GM18517 (cell line): ENCODE data around the gene SPOCK1.

Experiments used
- ATAC-seq: cut with Tn5 transposase; IDR thresholded peaks from one replicate; pipeline ENCODE4 v1.9.1; 2021; ENCODE audit warnings: mild to moderate bottlenecking, moderate library complexity; ENCODE audit not compliant: unreplicated experiment

SPOCK1 gene

GRCh38 chr5:137176126-137176525, 323.0 kb downstream of the SPOCK1 start:
- ATAC-seq, result no peak

DNA sequence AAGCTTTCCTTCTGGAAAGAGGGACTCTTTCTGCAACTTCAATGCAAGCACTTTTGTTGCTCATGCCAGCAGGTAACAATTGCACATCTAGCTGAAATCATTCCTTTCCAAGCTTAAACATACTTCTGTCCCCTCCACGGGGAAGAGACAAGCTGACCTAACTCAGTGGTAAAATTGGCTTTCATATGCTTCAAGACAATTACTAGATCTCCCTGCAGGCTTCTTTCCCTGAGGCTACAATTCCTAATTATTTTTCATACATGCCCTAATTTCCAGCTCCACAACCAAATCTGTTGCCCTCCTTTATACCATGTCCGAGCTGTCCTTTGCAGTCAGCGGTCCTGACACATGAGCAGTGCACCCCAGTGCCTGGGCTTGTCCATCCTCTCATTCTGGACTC, 324.9 kb downstream of the SPOCK1 start:
- no peak for ATAC-seq

GRCh38 chr5:137172258-137172657, 326.9 kb downstream of the SPOCK1 start:
- no peak for ATAC-seq

- ATAC-seq, result no peak
Measured at GRCh38 chr5:137167187-137167586, 331.9 kb downstream of the SPOCK1 start.

DNA sequence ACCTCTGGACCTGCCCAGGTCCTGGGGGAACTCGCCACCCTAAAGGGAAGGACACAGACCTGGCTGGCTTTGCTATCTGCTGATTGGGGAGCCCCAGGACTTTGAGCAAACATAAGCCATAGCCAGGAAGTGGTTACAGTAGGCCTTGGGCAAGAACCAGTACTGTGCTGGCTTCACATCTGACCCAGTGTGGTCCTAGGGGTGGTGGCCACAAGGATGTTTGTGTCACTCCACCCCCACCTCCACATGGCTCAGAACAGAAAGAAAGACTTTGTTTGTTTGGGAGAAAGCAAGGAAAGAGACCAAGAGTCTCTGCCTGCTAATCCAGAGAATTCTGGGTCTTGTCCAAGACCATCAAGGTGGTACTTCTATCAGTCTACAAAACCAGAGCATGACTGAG, 334.2 kb downstream of the SPOCK1 start:
- no peak for ATAC-seq

GRCh38 chr5:137164536-137164935, 334.6 kb downstream of the SPOCK1 start:
- ATAC-seq, result no peak

- no peak for ATAC-seq
Measured at GRCh38 chr5:137158691-137159090, 340.4 kb downstream of the SPOCK1 start.

- ATAC-seq, result no peak
Measured at GRCh38 chr5:137156180-137156579, 342.9 kb downstream of the SPOCK1 start.

DNA sequence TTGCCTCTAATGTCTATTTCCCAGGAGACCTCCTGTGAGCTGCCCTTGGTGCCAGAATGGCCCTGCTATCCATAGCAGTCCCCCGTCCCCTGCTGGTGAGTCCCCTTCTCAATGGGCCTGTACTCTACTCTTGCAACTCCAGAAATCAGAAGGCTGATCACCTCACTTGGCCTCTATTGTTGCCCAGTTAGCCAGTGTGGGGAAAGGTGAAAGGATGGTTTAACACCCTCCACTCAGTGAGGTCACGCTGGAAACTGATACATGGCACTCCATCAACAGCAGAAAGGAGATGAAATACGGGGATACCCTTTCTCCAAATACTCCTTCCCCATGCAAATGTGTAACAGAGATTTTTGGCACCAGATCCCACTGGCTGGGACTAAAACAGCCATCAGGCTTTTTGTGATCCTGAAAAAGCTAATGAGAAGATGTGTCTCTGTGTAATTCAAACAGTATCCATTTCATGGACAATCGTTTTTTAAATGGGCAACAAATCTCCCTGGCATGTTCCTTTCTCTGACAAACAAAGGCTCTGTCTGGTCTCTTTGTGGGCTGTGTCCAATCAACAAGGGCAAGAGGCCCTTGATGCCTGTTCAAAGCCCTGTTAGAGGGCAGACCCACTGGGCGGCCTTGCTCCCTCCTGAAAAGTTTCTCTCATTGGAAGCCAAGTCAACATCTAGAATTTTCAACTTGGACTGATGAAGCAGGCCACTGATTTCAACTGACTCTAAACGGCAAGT, 343.7 kb downstream of the SPOCK1 start:
- no peak for ATAC-seq

DNA sequence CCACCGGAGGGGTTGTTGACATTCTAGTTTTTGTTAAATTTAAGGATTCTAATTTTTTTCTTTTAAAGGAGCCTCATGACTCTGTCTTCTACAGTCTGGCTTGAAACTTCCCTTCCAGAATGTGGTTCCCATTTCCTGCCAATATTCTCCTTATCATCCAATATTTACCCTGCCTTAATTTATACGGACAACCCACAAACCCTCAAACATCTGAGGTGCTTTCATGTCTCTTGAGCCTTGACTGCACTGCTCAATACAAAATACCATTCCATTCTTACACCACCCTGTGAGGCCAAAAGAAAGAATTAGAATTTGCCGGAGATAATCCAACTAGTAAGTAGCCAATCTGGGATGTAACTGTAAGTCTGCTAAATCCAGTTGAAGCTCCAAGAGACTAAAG, 346.5 kb downstream of the SPOCK1 start:
- ATAC-seq, result no peak

- no peak for ATAC-seq
Measured at GRCh38 chr5:137148655-137149054, 350.5 kb downstream of the SPOCK1 start.

GRCh38 chr5:137148159-137148558, 351.0 kb downstream of the SPOCK1 start:
- no peak for ATAC-seq

- ATAC-seq, result no peak
Measured at GRCh38 chr5:137147346-137147745, 351.8 kb downstream of the SPOCK1 start.

- no peak for ATAC-seq
Measured at GRCh38 chr5:137146402-137146890, 352.7 kb downstream of the SPOCK1 start.

DNA sequence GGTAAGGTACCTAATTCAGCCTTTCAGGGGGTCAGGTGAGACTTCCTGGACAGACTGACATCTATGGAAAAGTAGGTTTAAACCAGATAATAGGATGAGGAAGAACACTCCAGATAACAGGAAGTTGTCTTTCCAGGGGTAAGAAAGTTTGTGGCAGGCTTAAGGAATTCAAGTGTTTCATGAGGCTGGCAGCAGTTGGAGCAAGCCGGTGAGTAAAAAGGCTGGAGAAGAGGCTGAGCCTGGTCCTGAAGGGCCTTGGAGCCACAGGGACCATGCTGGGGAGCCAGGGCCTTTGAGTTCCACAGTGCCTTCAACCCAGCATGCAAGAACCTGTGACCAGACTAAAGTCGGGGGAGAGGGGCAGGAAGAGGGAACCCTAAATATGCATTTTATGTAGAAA, 353.4 kb downstream of the SPOCK1 start:
- no peak for ATAC-seq

- no peak for ATAC-seq
Measured at GRCh38 chr5:137144656-137145055, 354.5 kb downstream of the SPOCK1 start.

- ATAC-seq, result peak; percentile 62
Measured at GRCh38 chr5:137142764-137143605, 356.1 kb downstream of the SPOCK1 start.

- ATAC-seq, result peak; percentile 50
Measured at GRCh38 chr5:137142346-137142745, 356.8 kb downstream of the SPOCK1 start.

DNA sequence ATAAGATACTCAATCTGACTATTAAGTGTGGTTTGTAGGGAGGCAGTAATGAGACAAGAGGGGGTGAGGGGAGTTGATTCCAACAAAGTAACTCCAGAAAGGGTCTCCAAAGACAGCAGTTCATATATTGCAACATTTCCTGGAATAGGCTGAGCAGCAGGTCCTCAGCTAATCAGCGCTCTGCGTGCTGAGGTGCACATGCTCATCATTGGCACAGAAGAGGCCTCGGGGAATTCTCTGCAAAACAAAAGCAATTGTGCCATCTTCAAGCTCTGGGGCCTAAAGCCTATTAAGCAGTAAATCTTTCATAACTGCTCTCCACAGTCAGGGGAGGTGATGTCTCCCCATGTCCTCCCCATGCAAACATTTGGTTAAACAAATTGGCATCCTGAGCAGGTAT, 357.3 kb downstream of the SPOCK1 start:
- no peak for ATAC-seq

- ATAC-seq, result no peak
Measured at GRCh38 chr5:137136991-137137632, 362.0 kb downstream of the SPOCK1 start.

DNA sequence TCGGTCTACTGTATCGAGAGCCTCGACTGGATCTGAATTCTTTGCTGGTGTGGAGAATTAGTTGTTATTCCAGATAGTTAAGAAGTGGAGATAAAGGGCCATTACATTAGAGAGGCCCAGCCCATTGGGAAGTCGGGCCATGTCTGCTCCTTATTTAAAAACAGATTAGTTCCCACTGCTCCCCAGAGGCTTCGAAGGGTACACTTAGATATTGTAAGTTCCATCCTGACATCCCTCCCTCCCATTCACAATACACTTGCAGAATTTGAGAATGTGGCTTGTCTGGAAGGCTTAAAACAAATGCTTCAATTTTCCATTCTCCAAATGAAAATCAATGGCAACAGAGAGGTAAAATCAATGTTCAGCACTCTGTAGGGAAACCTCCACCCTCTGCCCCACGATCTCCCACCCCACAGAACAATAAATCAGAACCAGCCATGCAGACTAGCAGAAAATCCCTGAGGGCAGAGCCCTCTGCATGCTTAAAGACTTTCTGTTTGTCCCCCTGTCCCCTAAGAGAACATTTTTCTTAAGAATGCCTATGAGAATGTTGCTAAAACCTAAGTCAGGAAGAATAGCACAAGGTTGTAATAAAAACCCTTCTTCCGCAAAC, 364.1 kb downstream of the SPOCK1 start:
- ATAC-seq, result no peak
